ENCODE results near the gene LEMD1.

The LEMD1 gene

GRCh38 chr1:205338011-205338410, 83.8 kb downstream of the LEMD1 start:
- H4K20me1 ChIP-seq (ENCODE audit: low read depth, low read length) = no peaks in the 10 kb centered on the region
- H3K27me3 ChIP-seq (ENCODE audit: low read length) = no peaks in the 10 kb centered on the region
- H3K9me3 ChIP-seq (ENCODE audit: insufficient read depth, low read length) = no peaks in the 10 kb centered on the region
- H3K4me3 ChIP-seq (ENCODE audit: insufficient read depth, low read length, poor library complexity, severe bottlenecking) = no peak overlapping the region
- H3K9me2 ChIP-seq (replicated peaks; ENCODE audit: insufficient read depth, low read length) = no peaks in the 10 kb centered on the region
- H3K36me3 ChIP-seq (ENCODE audit: low read length) = no peaks in the 10 kb centered on the region
- no peak overlapping the region for H3K4me2 ChIP-seq (ENCODE audit: low read depth, low read length, poor library complexity, severe bottlenecking)
- TF ChIP-seq CTCF (IDR thresholded peaks at IDR 0.05; ENCODE audit: insufficient read depth, low read length, poor library complexity, severe bottlenecking) = no peak
- TF ChIP-seq EZH2phosphoT487 (conservative IDR thresholded peaks at IDR 0.05; ENCODE audit: low read length) = no peak
- no peaks in the 10 kb centered on the region for H3K79me2 ChIP-seq (ENCODE audit: insufficient read depth, low read length)
- H3K9ac ChIP-seq (ENCODE audit: low read length) = no peak overlapping the region
- no peaks in the 10 kb centered on the region for H3F3A ChIP-seq (ENCODE audit: insufficient read depth)
- no peak overlapping the region for H3K27ac ChIP-seq (ENCODE audit: low read depth, low read length)
- H2AFZ ChIP-seq (ENCODE audit: low read depth, low read length, severe bottlenecking) = no peak overlapping the region

GRCh38 chr1:205337481-205337880, 84.4 kb downstream of the LEMD1 start:
- no peak overlapping the region for H3K27ac ChIP-seq (ENCODE audit: low read depth, low read length)
- no peaks in the 10 kb centered on the region for H3K9me2 ChIP-seq (replicated peaks; ENCODE audit: insufficient read depth, low read length)
- H3K4me3 ChIP-seq (ENCODE audit: insufficient read depth, low read length, poor library complexity, severe bottlenecking) = no peak overlapping the region
- H3K36me3 ChIP-seq (ENCODE audit: low read length) = no peaks in the 10 kb centered on the region
- no peaks in the 10 kb centered on the region for H3K9me3 ChIP-seq (ENCODE audit: insufficient read depth, low read length)
- H3K27me3 ChIP-seq (ENCODE audit: low read length) = no peaks in the 10 kb centered on the region
- no peak overlapping the region for H3K9ac ChIP-seq (ENCODE audit: low read length)
- no peak for TF ChIP-seq EZH2phosphoT487 (conservative IDR thresholded peaks at IDR 0.05; ENCODE audit: low read length)
- TF ChIP-seq CTCF (IDR thresholded peaks at IDR 0.05; ENCODE audit: insufficient read depth, low read length, poor library complexity, severe bottlenecking) = no peak
- H3F3A ChIP-seq (ENCODE audit: insufficient read depth) = no peaks in the 10 kb centered on the region
- H3K79me2 ChIP-seq (ENCODE audit: insufficient read depth, low read length) = no peaks in the 10 kb centered on the region
- H2AFZ ChIP-seq (ENCODE audit: low read depth, low read length, severe bottlenecking) = no peak overlapping the region
- H3K4me2 ChIP-seq (ENCODE audit: low read depth, low read length, poor library complexity, severe bottlenecking) = no peak overlapping the region
- H4K20me1 ChIP-seq (ENCODE audit: low read depth, low read length) = no peaks in the 10 kb centered on the region

GRCh38 chr1:205335692-205336091, 86.2 kb downstream of the LEMD1 start:
- no peak overlapping the region for H3K9ac ChIP-seq (ENCODE audit: low read length)
- H3K9me2 ChIP-seq (replicated peaks; ENCODE audit: insufficient read depth, low read length) = no peaks in the 10 kb centered on the region
- H3K79me2 ChIP-seq (ENCODE audit: insufficient read depth, low read length) = no peaks in the 10 kb centered on the region
- TF ChIP-seq CTCF (IDR thresholded peaks at IDR 0.05; ENCODE audit: insufficient read depth, low read length, poor library complexity, severe bottlenecking) (peak; percentile 99), EZH2phosphoT487 (conservative IDR thresholded peaks at IDR 0.05; ENCODE audit: low read length) (no peak)
- no peaks in the 10 kb centered on the region for H3K9me3 ChIP-seq (ENCODE audit: insufficient read depth, low read length)
- H3K27me3 ChIP-seq (ENCODE audit: low read length) = no peaks in the 10 kb centered on the region
- no peak overlapping the region for H3K4me2 ChIP-seq (ENCODE audit: low read depth, low read length, poor library complexity, severe bottlenecking)
- H3K4me3 ChIP-seq (ENCODE audit: insufficient read depth, low read length, poor library complexity, severe bottlenecking) = no peak overlapping the region
- H4K20me1 ChIP-seq (ENCODE audit: low read depth, low read length) = no peaks in the 10 kb centered on the region
- H3F3A ChIP-seq (ENCODE audit: insufficient read depth) = no peaks in the 10 kb centered on the region
- H2AFZ ChIP-seq (ENCODE audit: low read depth, low read length, severe bottlenecking) = no peak overlapping the region
- H3K36me3 ChIP-seq (ENCODE audit: low read length) = no peaks in the 10 kb centered on the region
- no peak overlapping the region for H3K27ac ChIP-seq (ENCODE audit: low read depth, low read length)
